CD4-positive, alpha-beta T cell (primary cell): Measurements from ENCODE around the gene LCE1C. TPM values are rescaled to one million over a fixed set of nuclear protein-coding genes. Genes with fewer than 3 reads are reported as not detected.

Experiments
- ATAC-seq: fragments of 200-7000 bp; cut with Tn5 transposase; one replicate; pipeline ENCODE4 v1.10.0; 2022; ENCODE audit warnings: mild to moderate bottlenecking; ENCODE audit not compliant: poor library complexity
- CTCF ChIA-PET: fragments of 350-600 bp; sonication (Branson Sonifier 250); formaldehyde crosslinking; loops from one replicate; lab custom pipeline; 2021; ENCODE audit warnings: antibody characterized with exemption, inconsistent platforms; lab: Charles Lee
- POLR2A ChIA-PET: fragments of 350-600 bp; sonication (Branson Sonifier 250); formaldehyde crosslinking; loops from one replicate; lab custom pipeline; 2021; ENCODE audit warnings: antibody characterized with exemption, inconsistent platforms; lab: Charles Lee
- DNase-seq, 14 experiments: peaks; one replicate each; pipeline ENCODE4 v3.0.0-alpha.2; 2013 to 2020; ENCODE audit warnings: mixed read lengths in 2 of 14
- H3K27ac ChIP-seq, 2 donors: one replicate each; pipeline versions ENCODE4 v1.5.1 to v1.7.0; 2013; ENCODE audit warnings: low read length in 2 of 2, low read depth in 1 of 2, mild to moderate bottlenecking in 1 of 2
- H3K27me3 ChIP-seq, 2 experiments: 1 replicate in 1 of 2; 2 replicates in 1 of 2; pipeline versions ENCODE4 v1.6.1 to v1.7.0; 2013; ENCODE audit warnings: low read length in 2 of 2, control low read depth in 1 of 2, mild to moderate bottlenecking in 1 of 2, moderate library complexity in 1 of 2; ENCODE audit not compliant: insufficient read depth in 2 of 2, control insufficient read depth in 1 of 2
- H3K36me3 ChIP-seq: one replicate; pipeline ENCODE4 v1.6.1; 2013; ENCODE audit warnings: low read length, control low read depth; ENCODE audit not compliant: insufficient read depth
- H3K4me1 ChIP-seq: one replicate; pipeline ENCODE4 v1.6.1; 2013; ENCODE audit warnings: low read length, control low read depth; ENCODE audit not compliant: insufficient read depth
- H3K4me3 ChIP-seq: one replicate; pipeline ENCODE4 v1.5.1; 2013; ENCODE audit warnings: mild to moderate bottlenecking, low read length, moderate library complexity
- H3K9me3 ChIP-seq, 2 experiments: 1 replicate in 1 of 2; 2 replicates in 1 of 2; pipeline versions ENCODE4 v1.6.1 to v1.7.0; 2013; ENCODE audit warnings: low read length in 2 of 2, mild to moderate bottlenecking in 2 of 2, control low read depth in 1 of 2, moderate library complexity in 1 of 2; ENCODE audit not compliant: control insufficient read depth in 1 of 2, insufficient read depth in 1 of 2
- H3K27ac Mint-ChIP-seq: one replicate; pipeline ENCODE4 v1.8.0; 2020; ENCODE audit warnings: mixed read lengths
- H3K27me3 Mint-ChIP-seq: one replicate; pipeline ENCODE4 v1.8.0; 2021; ENCODE audit warnings: mixed read lengths
- H3K36me3 Mint-ChIP-seq: one replicate; pipeline ENCODE4 v1.8.0; 2021; ENCODE audit warnings: low read depth, mixed read lengths
- H3K4me1 Mint-ChIP-seq: one replicate; pipeline ENCODE4 v1.8.0; 2021; ENCODE audit warnings: low read depth, mixed read lengths
- H3K4me3 Mint-ChIP-seq: one replicate; pipeline ENCODE4 v1.8.0; 2020; ENCODE audit warnings: mild to moderate bottlenecking, mixed read lengths
- H3K9me3 Mint-ChIP-seq: one replicate; pipeline ENCODE4 v1.8.0; 2020; ENCODE audit warnings: mixed read lengths
- intact Hi-C, 2 experiments: fragments of 100-400 bp; cut with DNase I in 1 of 2; cut with micrococcal nuclease in 1 of 2; formaldehyde crosslinking; loops; one replicate each; pipeline versions ENCODE4 v1.15.1 to v1.9.0; 2023 to 2025; cut with DNase I, micrococcal nuclease
- total RNA-seq, 174 experiments: library from RNA in 2 of 174; stranded (reverse) in 2 of 174; gene quantifications; one replicate each; pipeline ENCODE4 v1.2.3 and lab custom pipeline; 2021 to 2026
- TF ChIP-seq, protein P1 (sequence below): fragments of 200-600 bp; IDR thresholded peaks from one replicate; pipeline ENCODE4 v1.8.0; 2022; ENCODE audit warnings: antibody characterized with exemption, mild to moderate bottlenecking

LCE1C gene
- total RNA-seq, 2 experiments from 2014 or later = not detected

DNA sequence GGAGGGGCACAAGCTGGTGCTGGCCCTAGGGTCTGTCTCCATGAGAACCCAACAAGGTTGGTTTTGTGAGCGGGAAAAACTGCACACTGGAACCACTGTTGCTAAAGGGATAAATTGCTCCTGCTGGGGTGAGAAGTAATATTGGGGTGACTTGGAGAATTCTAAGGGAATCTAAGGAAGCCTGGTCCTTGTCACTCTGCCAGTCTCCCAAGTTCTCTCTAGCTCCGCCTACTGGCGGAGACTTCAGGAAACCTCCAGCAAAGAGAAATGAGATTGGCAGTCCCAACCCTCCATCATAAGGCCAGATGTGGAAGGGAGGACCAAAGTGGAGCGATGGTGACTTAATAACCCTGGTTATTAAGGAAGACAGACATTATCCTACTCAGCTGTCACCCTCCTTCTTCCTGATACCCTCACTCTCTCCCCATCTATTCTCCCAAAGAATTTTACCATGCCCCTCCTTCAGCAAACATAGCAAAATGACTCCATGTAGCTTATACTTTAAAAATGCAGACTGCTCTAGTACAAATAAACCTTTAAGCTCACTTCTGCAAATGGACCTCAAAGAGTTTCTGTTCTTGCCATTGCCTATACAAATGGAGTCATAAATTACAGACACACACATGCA lies 28.8 kb downstream of the LCE1C start:
- Histone ChIP-seq H3K9me3 (no peaks in the 10 kb centered on the region), H3K36me3 (no peaks in the 10 kb centered on the region), H3K27ac (no peak overlapping the region), H3K27me3 (peaks cover 3 to 9% of the 10 kb centered on the region in 2 experiments), H3K4me1 (no peaks in the 10 kb centered on the region), H3K4me3 (no peak overlapping the region)
- ChIA-PET CTCF (no interaction called here), POLR2A (no interaction called here)
- TF ChIP-seq, protein P1, sequence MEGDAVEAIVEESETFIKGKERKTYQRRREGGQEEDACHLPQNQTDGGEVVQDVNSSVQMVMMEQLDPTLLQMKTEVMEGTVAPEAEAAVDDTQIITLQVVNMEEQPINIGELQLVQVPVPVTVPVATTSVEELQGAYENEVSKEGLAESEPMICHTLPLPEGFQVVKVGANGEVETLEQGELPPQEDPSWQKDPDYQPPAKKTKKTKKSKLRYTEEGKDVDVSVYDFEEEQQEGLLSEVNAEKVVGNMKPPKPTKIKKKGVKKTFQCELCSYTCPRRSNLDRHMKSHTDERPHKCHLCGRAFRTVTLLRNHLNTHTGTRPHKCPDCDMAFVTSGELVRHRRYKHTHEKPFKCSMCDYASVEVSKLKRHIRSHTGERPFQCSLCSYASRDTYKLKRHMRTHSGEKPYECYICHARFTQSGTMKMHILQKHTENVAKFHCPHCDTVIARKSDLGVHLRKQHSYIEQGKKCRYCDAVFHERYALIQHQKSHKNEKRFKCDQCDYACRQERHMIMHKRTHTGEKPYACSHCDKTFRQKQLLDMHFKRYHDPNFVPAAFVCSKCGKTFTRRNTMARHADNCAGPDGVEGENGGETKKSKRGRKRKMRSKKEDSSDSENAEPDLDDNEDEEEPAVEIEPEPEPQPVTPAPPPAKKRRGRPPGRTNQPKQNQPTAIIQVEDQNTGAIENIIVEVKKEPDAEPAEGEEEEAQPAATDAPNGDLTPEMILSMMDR = no peak
- no peak for ATAC-seq
- no peak overlapping the region for H3K27ac Mint-ChIP-seq
- no peaks in the 10 kb centered on the region for H3K36me3 Mint-ChIP-seq
- intact Hi-C loops = no loop called here
- peaks cover 3% of the 10 kb centered on the region for H3K9me3 Mint-ChIP-seq
- no peak for DNase-seq
- no peaks in the 10 kb centered on the region for H3K4me1 Mint-ChIP-seq
- no peak overlapping the region for H3K4me3 Mint-ChIP-seq
- peaks cover 64% of the 10 kb centered on the region for H3K27me3 Mint-ChIP-seq

- H3K4me1 ChIP-seq = no peaks in the 10 kb centered on the region
- TF ChIP-seq, protein P1 = no peak
- Mint-ChIP-seq H3K4me1 (no peaks in the 10 kb centered on the region), H3K9me3 (peaks cover 3% of the 10 kb centered on the region), H3K27ac (no peak overlapping the region), H3K4me3 (no peak overlapping the region), H3K36me3 (no peaks in the 10 kb centered on the region), H3K27me3 (peaks cover 67% of the 10 kb centered on the region)
- POLR2A ChIA-PET = no interaction called here
- H3K36me3 ChIP-seq = no peaks in the 10 kb centered on the region
- H3K9me3 ChIP-seq = no peaks in the 10 kb centered on the region
- CTCF ChIA-PET = no interaction called here
- no peak for ATAC-seq
- no peak overlapping the region for H3K4me3 ChIP-seq
- H3K27ac ChIP-seq = no peak overlapping the region
- no peak for DNase-seq
- intact Hi-C loops = no loop called here
- peaks cover 3 to 9% of the 10 kb centered on the region in 2 experiments for H3K27me3 ChIP-seq
Measured at GRCh38 chr1:152776361-152776760, 30.1 kb downstream of the LCE1C start.

DNA sequence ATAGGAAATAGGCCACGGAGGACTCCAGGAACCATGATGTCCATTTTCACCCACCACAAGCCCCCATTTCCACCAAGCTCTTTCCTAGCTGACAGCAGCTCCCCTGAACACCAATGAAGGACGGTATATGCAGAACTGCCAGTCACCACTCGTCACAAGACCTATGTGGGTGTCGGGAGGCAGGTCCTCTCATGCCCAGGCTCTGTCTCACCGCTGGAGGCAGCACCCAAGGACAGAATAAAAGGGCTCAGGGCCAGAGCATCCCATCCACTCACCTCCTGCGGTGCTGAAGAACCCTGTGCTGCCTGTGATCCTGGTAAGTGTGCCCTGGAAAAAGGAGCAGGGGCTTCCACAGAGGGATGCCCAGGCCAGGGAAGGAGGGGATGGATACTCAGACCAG lies 31.6 kb downstream of the LCE1C start, which contains the start of gene LCE1F:
TSS of gene LCE1F (plus strand) at position 266 of the 400 bp plus-strand sequence. CDS start 1,232 bp downstream, outside the sequence.
- ATAC-seq = no peak
- Mint-ChIP-seq H3K4me3 (no peak within 1 kb of the TSS), H3K27me3 (peaks cover 60% of the 10 kb centered on the region), H3K4me1 (no peaks in the 10 kb centered on the region), H3K9me3 (peaks cover 3% of the 10 kb centered on the region), H3K27ac (no peak within 1 kb of the TSS), H3K36me3 (no peaks in the 10 kb centered on the region)
- H3K9me3 ChIP-seq = no peaks in the 10 kb centered on the region
- ChIA-PET POLR2A (no interaction called here), CTCF (no interaction called here)
- H3K4me3 ChIP-seq = no peak within 1 kb of the TSS
- no peak within 1 kb of the TSS for H3K27ac ChIP-seq
- no peaks in the 10 kb centered on the region for H3K4me1 ChIP-seq
- TF ChIP-seq, protein P1 = no peak
- intact Hi-C loops = no loop called here
- H3K27me3 ChIP-seq = peaks cover 3 to 9% of the 10 kb centered on the region in 2 experiments
- no peak for DNase-seq
- H3K36me3 ChIP-seq = no peaks in the 10 kb centered on the region
